A549 (cell line): ENCODE measurements around the gene BABAM2. TPM values are rescaled to one million over a fixed set of nuclear protein-coding genes. Genes with fewer than 3 reads are reported as not detected.

Experiments
- ATAC-seq, 2 experiments: fragments of 200-7000 bp in 1 of 2; fragments of >200 bp in 1 of 2; cut with Nextera tagmentation in 1 of 2; cut with Tn5 transposase in 1 of 2; 3 replicates each; pipeline versions ENCODE4 v1.8.0 to v1.9.1; 2018 to 2020; ENCODE audit warnings: mild to moderate bottlenecking in 1 of 2, moderate library complexity in 1 of 2
- CTCF ChIA-PET: fragments of 300-600 bp; sonication (Branson Sonifier 250); formaldehyde crosslinking; extraction: SDS; loops from one replicate; lab custom pipeline; 2021; ENCODE audit warnings: antibody characterized with exemption, inconsistent platforms; lab: Yijun Ruan, JAX
- POLR2A ChIA-PET: fragments of 350-600 bp; formaldehyde crosslinking; extraction: SDS; loops from one replicate; lab custom pipeline; 2021; ENCODE audit warnings: antibody characterized with exemption, inconsistent platforms; lab: Yijun Ruan, JAX
- DNase-seq, 2 experiments: peaks; one replicate each; pipeline versions ENCODE4 v3.0.0 to v3.0.0-alpha.2; 2011 to 2016; ENCODE audit warnings: low read depth in 1 of 2, low spot score in 1 of 2
- FAIRE-seq: peaks from 2 replicates; lab custom pipeline; 2011; peaks lifted over from hg19 to GRCh38; lab: Jason Lieb, UNC
- H3K27ac ChIP-seq, 2 experiments: fragments of >200 bp; sonication (Bioruptor Twin); formaldehyde crosslinking; 3 replicates each; pipeline ENCODE4 v1.5.1; 2016 to 2017
- H3K4me1 ChIP-seq: fragments of >200 bp; sonication (Bioruptor Twin); formaldehyde crosslinking; 3 replicates; pipeline ENCODE4 v1.6.1; 2016
- H3K4me2 ChIP-seq: fragments of >200 bp; sonication (Bioruptor Twin); formaldehyde crosslinking; 3 replicates; pipeline ENCODE4 v1.6.1; 2016
- H3K4me3 ChIP-seq: fragments of >200 bp; sonication (Bioruptor Twin); formaldehyde crosslinking; 3 replicates; pipeline ENCODE4 v1.5.1; 2016
- H3K9me3 ChIP-seq: fragments of >200 bp; sonication (Bioruptor Twin); formaldehyde crosslinking; 3 replicates; pipeline ENCODE4 v1.6.1; 2016
- CHD4 ChIP-seq: fragments of 200-600 bp; sonication (generic); IDR thresholded peaks from 2 replicates; pipeline ENCODE4 v1.6.1; 2016; ENCODE audit warnings: antibody characterized with exemption, mild to moderate bottlenecking, borderline replicate concordance
- EHF ChIP-seq: fragments of 250-450 bp; sonication (Bioruptor Pico); IDR thresholded peaks from 2 replicates; pipeline ENCODE4 v1.5.0; 2020; ENCODE audit warnings: mild to moderate bottlenecking
- EHMT2 ChIP-seq: fragments of 200-600 bp; sonication (generic); IDR thresholded peaks from 2 replicates; pipeline ENCODE4 v1.6.1; 2016; ENCODE audit warnings: antibody characterized with exemption, low read depth, mild to moderate bottlenecking, moderate library complexity
- FOSB ChIP-seq: fragments of 250-450 bp; sonication (Bioruptor Pico); IDR thresholded peaks from 2 replicates; pipeline ENCODE4 v1.5.0; 2020; ENCODE audit warnings: mild to moderate bottlenecking, moderate library complexity
- HDAC2 ChIP-seq: fragments of 200-600 bp; sonication (generic); IDR thresholded peaks from 2 replicates; pipeline ENCODE4 v1.6.1; 2016
- HEYL ChIP-seq: fragments of 250-450 bp; sonication (Bioruptor Pico); IDR thresholded peaks from 2 replicates; pipeline ENCODE4 v1.8.0; 2021; ENCODE audit warnings: mild to moderate bottlenecking, moderate library complexity
- HOXB13 ChIP-seq: fragments of 250-450 bp; sonication (Bioruptor Pico); IDR thresholded peaks from 2 replicates; pipeline ENCODE4 v1.5.0; 2020; ENCODE audit warnings: low read depth, mild to moderate bottlenecking, moderate library complexity
- JUNB ChIP-seq: fragments of >200 bp; sonication (Bioruptor Twin); formaldehyde crosslinking; IDR thresholded peaks from 2 replicates; pipeline ENCODE4 v1.6.1; 2016
- KDM5A ChIP-seq: fragments of 200-600 bp; sonication (generic); IDR thresholded peaks from 2 replicates; pipeline ENCODE4 v1.6.1; 2016; ENCODE audit warnings: antibody characterized with exemption, mild to moderate bottlenecking
- NFE2L2 ChIP-seq: fragments of 150-350 bp; conservative IDR thresholded peaks from 2 replicates; pipeline ENCODE4 v1.6.1; 2014; ENCODE audit warnings: low read length
- RARB ChIP-seq: fragments of 250-450 bp; sonication (Bioruptor Pico); IDR thresholded peaks from 2 replicates; pipeline ENCODE4 v1.8.0; 2021; ENCODE audit warnings: mild to moderate bottlenecking, moderate library complexity
- RNF2 ChIP-seq: fragments of 200-600 bp; sonication (generic); IDR thresholded peaks from 2 replicates; pipeline ENCODE4 v1.6.1; 2016; ENCODE audit warnings: low read depth, mild to moderate bottlenecking, antibody characterized with exemption, moderate library complexity, borderline replicate concordance
- SMC3 ChIP-seq: fragments of >200 bp; sonication (Bioruptor Twin); formaldehyde crosslinking; IDR thresholded peaks from 3 replicates; pipeline ENCODE4 v1.6.1; 2018; ENCODE audit warnings: inconsistent platforms
- TFCP2L1 ChIP-seq: fragments of 250-450 bp; sonication (Bioruptor Pico); IDR thresholded peaks from 2 replicates; pipeline ENCODE4 v1.5.0; 2021; ENCODE audit warnings: mild to moderate bottlenecking
- WGBS: methylation state at CpG from one replicate; pipeline ENCODE4 v1.1.6; 2017; ENCODE audit errors: missing lambda C conversion rate; 5-methylcytosine and 5-hydroxymethylcytosine counted together
- polyA plus RNA-seq, 4 experiments: library from polyadenylated mRNA; depleted of rRNA in 3 of 4; stranded (reverse); fragments of >200 nt; fragmentation: RNase III in 1 of 4; extraction: RNeasy Plus Mini Kit Qiagen cat#74134 plus additional on column Dnase treatment in 1 of 4; gene quantifications; 2 replicates in 3 of 4; 3 replicates in 1 of 4; pipeline ENCODE4 v1.2.3, GENCODE V29; 2011 to 2017
- TF ChIP-seq, protein P1 (sequence below): IDR thresholded peaks from 2 replicates; pipeline ENCODE4 v1.6.1; 2012; ENCODE audit warnings: low read depth, borderline replicate concordance
- TF ChIP-seq, protein P2 (sequence below): fragments of 200-600 bp; sonication (generic); IDR thresholded peaks from 2 replicates; pipeline ENCODE4 v1.6.1; 2016; ENCODE audit warnings: antibody characterized with exemption, mild to moderate bottlenecking, moderate library complexity
- TF ChIP-seq, protein P3 (sequence below): fragments of 150-350 bp; IDR thresholded peaks from 2 replicates; pipeline ENCODE4 v1.6.1; 2014; ENCODE audit warnings: low read depth, mild to moderate bottlenecking, low read length
- TF ChIP-seq, protein P4 (sequence below): fragments of >200 bp; sonication (Bioruptor Twin); formaldehyde crosslinking; IDR thresholded peaks from 3 replicates; pipeline ENCODE4 v1.6.1; 2016
- TF ChIP-seq, protein P5 (sequence below): fragments of 250-450 bp; sonication (Bioruptor Pico); IDR thresholded peaks from 2 replicates; pipeline ENCODE4 v1.5.0; 2020; ENCODE audit warnings: low read depth, mild to moderate bottlenecking, moderate library complexity
- TF ChIP-seq, protein P6 (sequence below): IDR thresholded peaks from 2 replicates; pipeline ENCODE4 v1.6.1; 2012

Gene BABAM2
- polyA plus RNA-seq, 2 of the 4 experiments (the other 2 are of a cell fraction) = 53.7 to 78.4 TPM

DNA sequence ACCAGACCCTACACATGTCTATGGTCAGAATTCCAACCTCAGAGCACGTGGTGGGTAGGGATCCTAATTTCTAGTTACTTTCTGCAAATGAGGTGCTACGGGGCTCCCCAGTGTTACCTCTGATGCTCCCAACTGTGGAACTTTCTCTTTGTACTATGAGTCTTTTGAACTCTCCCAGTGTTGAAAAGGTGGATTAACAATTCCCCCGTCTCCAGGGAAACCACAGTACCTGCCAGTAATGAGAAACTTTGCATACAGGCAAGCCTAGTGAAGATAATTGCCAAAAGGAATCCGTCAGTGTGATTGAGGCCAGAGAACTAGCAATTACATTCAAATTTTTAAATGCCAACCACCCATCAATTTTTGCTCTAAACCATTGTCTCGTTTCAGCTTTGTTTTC lies 373.2 kb downstream of the BABAM2 start:
- H3K4me2 ChIP-seq = no peak overlapping the region
- no peak for ATAC-seq
- TF ChIP-seq KDM5A = no peak
- TF ChIP-seq HOXB13 (CRISPR knock-in tag) = no peak
- TF ChIP-seq, protein P1, sequence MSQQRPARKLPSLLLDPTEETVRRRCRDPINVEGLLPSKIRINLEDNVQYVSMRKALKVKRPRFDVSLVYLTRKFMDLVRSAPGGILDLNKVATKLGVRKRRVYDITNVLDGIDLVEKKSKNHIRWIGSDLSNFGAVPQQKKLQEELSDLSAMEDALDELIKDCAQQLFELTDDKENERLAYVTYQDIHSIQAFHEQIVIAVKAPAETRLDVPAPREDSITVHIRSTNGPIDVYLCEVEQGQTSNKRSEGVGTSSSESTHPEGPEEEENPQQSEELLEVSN = no peak
- TF ChIP-seq HDAC2 = no peak
- TF ChIP-seq NFE2L2 = no peak
- no peak for TF ChIP-seq EHF (CRISPR knock-in tag)
- TF ChIP-seq HEYL (CRISPR knock-in tag) = no peak
- no peak for TF ChIP-seq JUNB
- TF ChIP-seq, protein P2, sequence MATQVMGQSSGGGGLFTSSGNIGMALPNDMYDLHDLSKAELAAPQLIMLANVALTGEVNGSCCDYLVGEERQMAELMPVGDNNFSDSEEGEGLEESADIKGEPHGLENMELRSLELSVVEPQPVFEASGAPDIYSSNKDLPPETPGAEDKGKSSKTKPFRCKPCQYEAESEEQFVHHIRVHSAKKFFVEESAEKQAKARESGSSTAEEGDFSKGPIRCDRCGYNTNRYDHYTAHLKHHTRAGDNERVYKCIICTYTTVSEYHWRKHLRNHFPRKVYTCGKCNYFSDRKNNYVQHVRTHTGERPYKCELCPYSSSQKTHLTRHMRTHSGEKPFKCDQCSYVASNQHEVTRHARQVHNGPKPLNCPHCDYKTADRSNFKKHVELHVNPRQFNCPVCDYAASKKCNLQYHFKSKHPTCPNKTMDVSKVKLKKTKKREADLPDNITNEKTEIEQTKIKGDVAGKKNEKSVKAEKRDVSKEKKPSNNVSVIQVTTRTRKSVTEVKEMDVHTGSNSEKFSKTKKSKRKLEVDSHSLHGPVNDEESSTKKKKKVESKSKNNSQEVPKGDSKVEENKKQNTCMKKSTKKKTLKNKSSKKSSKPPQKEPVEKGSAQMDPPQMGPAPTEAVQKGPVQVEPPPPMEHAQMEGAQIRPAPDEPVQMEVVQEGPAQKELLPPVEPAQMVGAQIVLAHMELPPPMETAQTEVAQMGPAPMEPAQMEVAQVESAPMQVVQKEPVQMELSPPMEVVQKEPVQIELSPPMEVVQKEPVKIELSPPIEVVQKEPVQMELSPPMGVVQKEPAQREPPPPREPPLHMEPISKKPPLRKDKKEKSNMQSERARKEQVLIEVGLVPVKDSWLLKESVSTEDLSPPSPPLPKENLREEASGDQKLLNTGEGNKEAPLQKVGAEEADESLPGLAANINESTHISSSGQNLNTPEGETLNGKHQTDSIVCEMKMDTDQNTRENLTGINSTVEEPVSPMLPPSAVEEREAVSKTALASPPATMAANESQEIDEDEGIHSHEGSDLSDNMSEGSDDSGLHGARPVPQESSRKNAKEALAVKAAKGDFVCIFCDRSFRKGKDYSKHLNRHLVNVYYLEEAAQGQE = no peak
- TF ChIP-seq, protein P3, sequence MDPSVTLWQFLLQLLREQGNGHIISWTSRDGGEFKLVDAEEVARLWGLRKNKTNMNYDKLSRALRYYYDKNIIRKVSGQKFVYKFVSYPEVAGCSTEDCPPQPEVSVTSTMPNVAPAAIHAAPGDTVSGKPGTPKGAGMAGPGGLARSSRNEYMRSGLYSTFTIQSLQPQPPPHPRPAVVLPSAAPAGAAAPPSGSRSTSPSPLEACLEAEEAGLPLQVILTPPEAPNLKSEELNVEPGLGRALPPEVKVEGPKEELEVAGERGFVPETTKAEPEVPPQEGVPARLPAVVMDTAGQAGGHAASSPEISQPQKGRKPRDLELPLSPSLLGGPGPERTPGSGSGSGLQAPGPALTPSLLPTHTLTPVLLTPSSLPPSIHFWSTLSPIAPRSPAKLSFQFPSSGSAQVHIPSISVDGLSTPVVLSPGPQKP = no peak
- TF ChIP-seq SMC3 = no peak
- TF ChIP-seq, protein P4, sequence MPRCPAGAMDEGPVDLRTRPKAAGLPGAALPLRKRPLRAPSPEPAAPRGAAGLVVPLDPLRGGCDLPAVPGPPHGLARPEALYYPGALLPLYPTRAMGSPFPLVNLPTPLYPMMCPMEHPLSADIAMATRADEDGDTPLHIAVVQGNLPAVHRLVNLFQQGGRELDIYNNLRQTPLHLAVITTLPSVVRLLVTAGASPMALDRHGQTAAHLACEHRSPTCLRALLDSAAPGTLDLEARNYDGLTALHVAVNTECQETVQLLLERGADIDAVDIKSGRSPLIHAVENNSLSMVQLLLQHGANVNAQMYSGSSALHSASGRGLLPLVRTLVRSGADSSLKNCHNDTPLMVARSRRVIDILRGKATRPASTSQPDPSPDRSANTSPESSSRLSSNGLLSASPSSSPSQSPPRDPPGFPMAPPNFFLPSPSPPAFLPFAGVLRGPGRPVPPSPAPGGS = no peak
- no peak for TF ChIP-seq EHMT2
- no peak for TF ChIP-seq CHD4
- TF ChIP-seq TFCP2L1 (CRISPR knock-in tag) = no peak
- TF ChIP-seq, protein P5, sequence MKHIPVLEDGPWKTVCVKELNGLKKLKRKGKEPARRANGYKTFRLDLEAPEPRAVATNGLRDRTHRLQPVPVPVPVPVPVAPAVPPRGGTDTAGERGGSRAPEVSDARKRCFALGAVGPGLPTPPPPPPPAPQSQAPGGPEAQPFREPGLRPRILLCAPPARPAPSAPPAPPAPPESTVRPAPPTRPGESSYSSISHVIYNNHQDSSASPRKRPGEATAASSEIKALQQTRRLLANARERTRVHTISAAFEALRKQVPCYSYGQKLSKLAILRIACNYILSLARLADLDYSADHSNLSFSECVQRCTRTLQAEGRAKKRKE (CRISPR knock-in tag) = no peak
- no peak for TF ChIP-seq RNF2
- no peak for TF ChIP-seq RARB (CRISPR knock-in tag)
- no peak for TF ChIP-seq FOSB (CRISPR knock-in tag)
- TF ChIP-seq, protein P6, sequence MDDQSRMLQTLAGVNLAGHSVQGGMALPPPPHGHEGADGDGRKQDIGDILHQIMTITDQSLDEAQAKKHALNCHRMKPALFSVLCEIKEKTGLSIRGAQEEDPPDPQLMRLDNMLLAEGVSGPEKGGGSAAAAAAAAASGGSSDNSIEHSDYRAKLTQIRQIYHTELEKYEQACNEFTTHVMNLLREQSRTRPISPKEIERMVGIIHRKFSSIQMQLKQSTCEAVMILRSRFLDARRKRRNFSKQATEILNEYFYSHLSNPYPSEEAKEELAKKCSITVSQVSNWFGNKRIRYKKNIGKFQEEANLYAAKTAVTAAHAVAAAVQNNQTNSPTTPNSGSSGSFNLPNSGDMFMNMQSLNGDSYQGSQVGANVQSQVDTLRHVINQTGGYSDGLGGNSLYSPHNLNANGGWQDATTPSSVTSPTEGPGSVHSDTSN = no peak
- whole genome bisulfite sequencing = 86% methylated on average over 5 of the region's 5 CpGs
- H3K4me3 ChIP-seq = no peak overlapping the region
- peak overlapping the region in 1 of 2 experiments; percentile 31; a peak in 2 of 6 replicates for H3K27ac ChIP-seq
- ChIA-PET POLR2A (no interaction called here), CTCF (interaction anchor here (0.8 to 1.0 kb wide), 2 partner anchors 127 to 560 kb away, joined by 3 to 4 read pairs; no protein-coding TSS in a partner anchor)
- peaks cover 6% of the 10 kb centered on the region; the same call in 2 of the 3 replicates for H3K9me3 ChIP-seq
- DNase-seq = no peak
- peaks cover 9% of the 10 kb centered on the region for H3K4me1 ChIP-seq
- no peak for FAIRE-seq
